HuH-7 (cell line): Measurements from ENCODE around the gene EVX1.

ENCODE experiments used
- DNase-seq: peaks from one replicate; pipeline ENCODE4 v3.0.0; 2011; ENCODE audit warnings: low spot score

Gene EVX1

GRCh38 chr7:27250557-27251070, 8.0 kb downstream of the EVX1 start:
- DNase-seq: no peak

DNA sequence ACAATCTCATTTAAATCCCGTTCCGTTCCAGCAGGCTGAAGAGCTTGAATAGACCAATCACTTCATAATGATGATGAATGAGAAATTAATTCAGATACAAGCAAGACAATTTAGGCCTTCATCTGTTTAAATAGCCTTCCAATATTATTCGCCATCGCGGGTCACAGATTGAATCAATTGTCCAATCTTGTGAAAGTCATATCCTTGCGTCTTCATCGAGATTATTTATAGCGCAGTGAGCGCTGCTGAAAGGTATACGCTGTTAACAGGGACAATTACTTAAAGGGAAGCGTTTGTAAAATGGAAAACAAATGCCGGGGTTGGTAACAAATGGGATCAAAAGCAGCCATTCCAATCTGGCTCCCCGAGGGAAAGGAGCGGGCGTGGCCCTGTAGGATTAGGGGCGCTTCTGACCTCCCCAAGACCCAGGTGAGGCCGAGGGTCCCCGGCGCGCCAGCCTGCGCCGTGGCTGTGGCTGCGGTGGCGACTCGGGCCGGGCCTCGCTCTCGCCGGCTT, 8.6 kb downstream of the EVX1 start:
- no peak for DNase-seq

DNA sequence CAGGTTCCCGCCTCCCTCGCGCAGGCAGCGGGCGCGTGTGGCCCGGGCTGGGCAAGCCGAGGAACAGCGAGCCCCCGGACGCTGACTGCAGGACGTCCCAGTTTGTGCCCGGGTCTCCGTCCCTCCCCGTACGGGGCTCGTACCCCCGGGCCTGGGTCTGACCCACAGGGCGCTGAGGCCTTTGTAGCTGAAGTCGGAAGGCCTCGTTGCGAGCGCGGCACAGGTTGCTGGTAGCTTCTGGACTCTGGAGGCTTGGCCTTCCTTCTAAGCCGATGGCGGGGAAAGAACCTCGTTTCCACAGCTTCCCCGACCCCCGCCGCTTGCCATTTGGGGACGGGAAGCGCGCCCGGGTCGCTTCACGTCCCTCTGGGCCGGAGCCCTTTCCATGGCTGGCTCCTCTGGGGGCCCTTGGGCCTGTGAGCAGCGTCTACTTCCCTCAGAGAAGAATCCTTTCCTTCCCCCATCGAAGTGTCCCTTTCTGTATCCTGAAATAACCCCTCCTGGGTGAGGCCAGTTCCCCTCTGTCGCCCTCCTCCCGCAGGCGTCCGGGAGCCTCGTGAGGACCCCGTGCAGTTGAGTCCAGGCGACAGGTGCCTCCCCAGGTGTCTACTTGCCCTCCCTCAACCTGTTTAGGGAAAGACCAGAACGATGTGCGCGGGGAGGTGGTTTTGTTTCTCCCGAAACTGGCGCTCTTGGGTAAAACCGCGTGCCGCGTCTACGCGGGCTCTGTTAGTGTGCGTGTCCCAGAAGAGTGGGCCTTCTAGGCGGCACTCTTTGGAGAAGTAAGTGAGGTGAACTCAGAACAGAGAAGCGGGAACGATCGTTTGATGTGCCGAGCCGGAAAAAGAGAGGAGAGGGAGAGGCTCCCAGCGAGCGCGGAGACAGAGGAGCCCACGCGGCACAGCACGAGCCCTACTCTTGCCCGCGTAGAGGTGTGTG, 9.3 kb downstream of the EVX1 start:
- no peak for DNase-seq

DNA sequence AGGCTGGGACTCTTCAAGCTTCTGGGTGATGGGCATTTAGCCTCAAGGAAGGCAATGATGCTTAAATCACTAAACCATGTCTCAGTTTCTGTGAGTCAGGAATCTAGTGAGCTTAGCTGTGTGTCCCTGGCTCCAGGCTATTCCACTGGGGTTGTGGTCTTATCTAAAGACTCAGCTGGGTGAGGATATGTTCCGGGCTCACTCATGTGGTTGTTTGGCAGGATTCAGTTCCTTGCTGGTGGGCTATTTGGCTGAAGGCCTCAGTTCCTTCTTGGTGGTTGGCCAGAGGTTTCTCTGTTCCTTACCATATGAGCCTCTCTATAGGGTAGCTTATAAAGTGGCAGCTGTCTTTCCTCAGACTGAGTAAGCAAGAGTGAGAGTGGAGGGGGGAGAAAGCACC, 12.0 kb downstream of the EVX1 start:
- no peak for DNase-seq

DNA sequence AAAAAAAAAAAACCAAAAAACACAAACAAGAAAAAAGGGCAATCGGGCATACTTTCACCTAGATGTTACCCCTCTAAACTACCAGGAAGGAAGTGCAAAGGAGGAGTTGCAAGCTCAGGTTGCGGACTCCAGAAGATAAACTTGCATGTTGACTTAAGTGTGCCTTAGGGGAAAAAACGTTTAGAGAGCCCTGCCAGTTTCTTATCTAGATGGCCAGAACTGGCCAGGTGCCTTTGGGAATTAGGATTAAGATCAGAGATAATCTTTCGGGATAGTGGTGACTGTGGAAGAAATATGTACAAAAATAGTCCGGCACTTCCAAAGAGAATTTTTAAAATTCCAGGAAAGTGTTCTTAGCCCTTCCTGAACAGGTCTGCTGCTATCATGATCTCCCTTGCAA, 17.6 kb downstream of the EVX1 start:
- no peak for DNase-seq

DNA sequence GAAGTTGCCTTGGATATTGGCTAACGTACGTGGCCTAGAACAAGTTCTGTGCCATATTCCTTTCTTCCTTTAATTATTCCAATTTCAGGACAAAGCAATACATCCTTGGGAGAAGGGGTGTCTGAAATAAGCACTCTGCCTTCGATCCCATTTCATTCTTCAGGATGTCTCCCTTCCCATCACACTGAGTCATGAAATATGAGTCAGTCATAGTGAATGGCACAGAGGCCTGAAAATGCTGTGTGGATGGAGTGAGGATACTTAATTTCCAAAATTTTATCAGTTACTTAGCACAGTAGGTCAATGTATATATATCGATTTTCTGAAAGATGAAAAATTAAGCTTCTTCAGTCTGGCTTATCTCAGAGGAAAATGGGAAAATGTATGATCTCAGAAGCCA, 19.5 kb downstream of the EVX1 start:
- no peak for DNase-seq

GRCh38 chr7:27263781-27264180, 21.2 kb downstream of the EVX1 start:
- no peak for DNase-seq

DNA sequence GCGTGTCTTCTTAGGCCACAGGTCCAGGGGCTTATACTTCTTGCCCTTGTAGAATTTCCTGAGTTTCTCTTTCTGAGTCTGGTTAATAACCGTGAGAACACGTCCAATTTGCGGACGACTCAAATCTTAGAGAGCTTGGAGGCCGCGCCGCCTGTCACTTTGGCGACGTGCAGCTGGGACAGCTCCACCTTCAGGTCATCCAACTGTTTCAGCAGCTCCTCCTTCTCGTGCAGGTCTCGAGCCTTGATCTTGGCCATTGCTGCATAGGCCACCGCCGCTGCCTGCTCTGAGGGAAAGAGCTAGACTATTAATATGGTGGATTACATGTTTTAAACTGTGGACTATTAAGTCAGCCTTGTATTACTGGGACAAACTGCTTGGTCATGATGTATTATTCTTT, 26.9 kb downstream of the EVX1 start:
- DNase-seq: no peak

- no peak for DNase-seq
Measured at GRCh38 chr7:27271384-27271783, 28.8 kb downstream of the EVX1 start.

- peak; percentile 48 for DNase-seq
Measured at GRCh38 chr7:27277628-27278027, 35.0 kb downstream of the EVX1 start.

DNA sequence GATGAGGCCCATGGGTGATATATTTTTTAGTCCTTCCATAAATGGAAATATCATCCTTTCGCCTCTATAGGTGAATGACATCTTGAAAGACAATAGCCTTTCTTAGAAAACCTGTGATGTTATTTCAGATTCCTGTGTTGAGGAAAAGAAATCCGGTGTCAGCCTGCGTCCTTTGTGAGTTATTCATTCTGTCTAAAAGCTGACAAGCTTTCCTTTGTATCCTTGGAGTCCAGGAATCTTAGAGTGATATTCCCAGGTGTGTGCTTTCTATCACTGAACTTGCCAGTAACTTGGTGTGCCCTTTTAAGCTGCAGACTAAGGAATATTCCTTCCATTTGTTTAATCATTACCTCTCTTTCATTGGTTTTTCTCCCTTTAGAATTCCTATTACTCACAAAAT, 41.0 kb downstream of the EVX1 start:
- DNase-seq: no peak

GRCh38 chr7:27295236-27295635, 52.6 kb downstream of the EVX1 start:
- no peak for DNase-seq

GRCh38 chr7:27297356-27297755, 54.8 kb downstream of the EVX1 start:
- no peak for DNase-seq
